GM23248 (cell line): ENCODE measurements around the gene RPE.

Experiments used
- EZH2 ChIP-seq: fragments of 200-600 bp; sonication (generic); IDR thresholded peaks from 2 replicates; pipeline ENCODE4 v1.6.1; 2018; ENCODE audit warnings: antibody characterized with exemption, mild to moderate bottlenecking; ENCODE audit not compliant: insufficient read depth, poor library complexity, severe bottlenecking
- EZH2phosphoT487 ChIP-seq: fragments of 200-600 bp; sonication (generic); IDR thresholded peaks from 2 replicates; pipeline ENCODE4 v1.6.1; 2018; ENCODE audit warnings: antibody characterized with exemption, moderate library complexity, mild to moderate bottlenecking, low read depth; ENCODE audit not compliant: insufficient read depth

GRCh38 chr2:209988010-209988409 lies 14.4 kb upstream of the RPE start:
- TF ChIP-seq EZH2phosphoT487 (no peak), EZH2 (no peak)
